OCI-LY1 (cell line): ENCODE measurements around the gene SEMA3D.

Experiments used
- H2AFZ ChIP-seq: fragments of 200-600 bp; sonication (generic), shearing (Covaris generic); 2 replicates; pipeline ENCODE4 v1.6.0; 2014; ENCODE audit warnings: antibody characterized with exemption, mild to moderate bottlenecking, low read length
- H3F3A ChIP-seq: fragments of 200-600 bp; sonication (generic), shearing (Covaris generic); 2 replicates; pipeline ENCODE4 v1.6.0; 2014; ENCODE audit warnings: mild to moderate bottlenecking, antibody characterized with exemption, low read length, moderate library complexity; ENCODE audit not compliant: insufficient read depth
- H3K27ac ChIP-seq: fragments of 200-600 bp; sonication (generic); 2 replicates; pipeline ENCODE4 v1.5.1; 2014; ENCODE audit warnings: low read length, mixed run types, mild to moderate bottlenecking, low read depth; ENCODE audit not compliant: poor library complexity, severe bottlenecking
- H3K27me3 ChIP-seq: fragments of 200-600 bp; sonication (generic); 2 replicates; pipeline ENCODE4 v1.6.0; 2014; ENCODE audit warnings: antibody characterized with exemption, mild to moderate bottlenecking, low read length, moderate library complexity; ENCODE audit not compliant: insufficient read depth
- H3K36me3 ChIP-seq: fragments of 200-600 bp; sonication (generic); 2 replicates; pipeline ENCODE4 v1.6.1; 2014; ENCODE audit warnings: mild to moderate bottlenecking, antibody characterized with exemption, low read length, moderate library complexity, mixed read lengths; ENCODE audit not compliant: insufficient read depth
- H3K4me1 ChIP-seq: fragments of 200-600 bp; sonication (generic); 2 replicates; pipeline ENCODE4 v1.5.1; 2014; ENCODE audit warnings: mild to moderate bottlenecking, low read length, moderate library complexity; ENCODE audit not compliant: insufficient read depth, severe bottlenecking
- H3K4me2 ChIP-seq: fragments of 200-600 bp; sonication (generic), shearing (Covaris generic); 2 replicates; pipeline ENCODE4 v1.6.1; 2014; ENCODE audit warnings: low read length
- H3K4me3 ChIP-seq: fragments of 200-600 bp; sonication (generic); 2 replicates; pipeline ENCODE4 v1.5.1; 2014; ENCODE audit warnings: low read length, low read depth, mild to moderate bottlenecking, mixed read lengths; ENCODE audit not compliant: poor library complexity, severe bottlenecking
- H3K79me2 ChIP-seq: fragments of 200-600 bp; shearing (Covaris generic); 2 replicates; pipeline ENCODE4 v1.6.1; 2016; ENCODE audit warnings: mixed run types, low read length, mixed read lengths; ENCODE audit not compliant: insufficient read depth
- H3K9ac ChIP-seq: fragments of 200-600 bp; sonication (generic), shearing (Covaris generic); 2 replicates; pipeline ENCODE4 v1.6.1; 2014; ENCODE audit warnings: mild to moderate bottlenecking, low read length, mixed read lengths
- H3K9me2 ChIP-seq: fragments of 200-600 bp; sonication (generic), shearing (Covaris generic); 2 replicates; pipeline ENCODE4 v1.6.1; 2014; ENCODE audit warnings: low read depth, mild to moderate bottlenecking, low read length, mixed read lengths
- H3K9me3 ChIP-seq: fragments of 200-600 bp; shearing (Covaris generic); 2 replicates; pipeline ENCODE4 v1.6.1; 2014; ENCODE audit warnings: low read length, mixed read lengths
- H4K20me1 ChIP-seq: fragments of 200-600 bp; sonication (generic), shearing (Covaris generic); 2 replicates; pipeline ENCODE4 v1.6.0; 2016; ENCODE audit warnings: mild to moderate bottlenecking, low read length; ENCODE audit not compliant: insufficient read depth
- CTCF ChIP-seq: fragments of 200-600 bp; sonication (generic), shearing (Covaris generic); IDR thresholded peaks from 2 replicates; pipeline ENCODE4 v1.5.1; 2017; ENCODE audit warnings: mild to moderate bottlenecking, antibody characterized with exemption, low read length, moderate library complexity, mixed read lengths
- EZH2 ChIP-seq: fragments of 200-600 bp; sonication (generic), shearing (Covaris generic); IDR thresholded peaks from 2 replicates; pipeline ENCODE4 v1.8.0; 2017; ENCODE audit warnings: borderline replicate concordance, mixed run types, mild to moderate bottlenecking, antibody characterized with exemption, low read length, moderate library complexity, mixed read lengths

The SEMA3D gene

GRCh38 chr7:85052056-85052737 lies 134.7 kb downstream of the SEMA3D start:
- TF ChIP-seq CTCF: no peak
- Histone ChIP-seq H3F3A (no peaks in the 10 kb centered on the region), H3K4me2 (no peak overlapping the region), H3K36me3 (no peaks in the 10 kb centered on the region), H3K27me3 (no peaks in the 10 kb centered on the region), H3K79me2 (no peaks in the 10 kb centered on the region), H3K9ac (no peak overlapping the region), H3K9me3 (no peaks in the 10 kb centered on the region), H3K27ac (no peak overlapping the region), H3K9me2 (no peaks in the 10 kb centered on the region), H3K4me3 (no peak overlapping the region), H4K20me1 (no peaks in the 10 kb centered on the region), H3K4me1 (no peaks in the 10 kb centered on the region), H2AFZ (no peak overlapping the region)

- no peak overlapping the region for H3K4me2 ChIP-seq
- no peaks in the 10 kb centered on the region for H3K27me3 ChIP-seq
- no peaks in the 10 kb centered on the region for H4K20me1 ChIP-seq
- no peaks in the 10 kb centered on the region for H3K79me2 ChIP-seq
- no peaks in the 10 kb centered on the region for H3K9me2 ChIP-seq
- H3K9me3 ChIP-seq: no peaks in the 10 kb centered on the region
- no peaks in the 10 kb centered on the region for H3F3A ChIP-seq
- no peak overlapping the region for H3K4me3 ChIP-seq
- no peak overlapping the region for H3K9ac ChIP-seq
- no peaks in the 10 kb centered on the region for H3K36me3 ChIP-seq
- no peak overlapping the region for H3K27ac ChIP-seq
- TF ChIP-seq EZH2: no peak
- TF ChIP-seq CTCF: no peak
- H2AFZ ChIP-seq: no peak overlapping the region
- H3K4me1 ChIP-seq: no peaks in the 10 kb centered on the region
Measured at GRCh38 chr7:85046534-85046933, 140.3 kb downstream of the SEMA3D start.

- no peak for TF ChIP-seq EZH2
- TF ChIP-seq CTCF: peak; percentile 88
- Histone ChIP-seq H3K27me3 (no peaks in the 10 kb centered on the region), H2AFZ (no peak overlapping the region), H3K9ac (no peak overlapping the region), H3K9me2 (no peaks in the 10 kb centered on the region), H3F3A (no peaks in the 10 kb centered on the region), H3K79me2 (no peaks in the 10 kb centered on the region), H3K9me3 (no peaks in the 10 kb centered on the region), H3K27ac (no peak overlapping the region), H3K4me1 (no peaks in the 10 kb centered on the region), H3K4me2 (no peak overlapping the region), H3K4me3 (no peak overlapping the region), H3K36me3 (no peaks in the 10 kb centered on the region), H4K20me1 (no peaks in the 10 kb centered on the region)
Measured at GRCh38 chr7:85041605-85042216, 145.1 kb downstream of the SEMA3D start.
